GM19193 (cell line): ENCODE results near the gene OR2F2.

Experiments used
- POLR2A ChIP-seq: IDR thresholded peaks from 4 replicates; pipeline ENCODE4 v1.6.1; 2011; ENCODE audit not compliant: insufficient read depth, insufficient read length; ENCODE audit errors: extremely low read depth

Gene OR2F2, protein sequence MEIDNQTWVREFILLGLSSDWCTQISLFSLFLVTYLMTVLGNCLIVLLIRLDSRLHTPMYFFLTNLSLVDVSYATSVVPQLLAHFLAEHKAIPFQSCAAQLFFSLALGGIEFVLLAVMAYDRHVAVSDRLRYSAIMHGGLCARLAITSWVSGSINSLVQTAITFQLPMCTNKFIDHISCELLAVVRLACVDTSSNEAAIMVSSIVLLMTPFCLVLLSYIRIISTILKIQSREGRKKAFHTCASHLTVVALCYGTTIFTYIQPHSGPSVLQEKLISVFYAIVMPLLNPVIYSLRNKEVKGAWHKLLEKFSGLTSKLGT

DNA sequence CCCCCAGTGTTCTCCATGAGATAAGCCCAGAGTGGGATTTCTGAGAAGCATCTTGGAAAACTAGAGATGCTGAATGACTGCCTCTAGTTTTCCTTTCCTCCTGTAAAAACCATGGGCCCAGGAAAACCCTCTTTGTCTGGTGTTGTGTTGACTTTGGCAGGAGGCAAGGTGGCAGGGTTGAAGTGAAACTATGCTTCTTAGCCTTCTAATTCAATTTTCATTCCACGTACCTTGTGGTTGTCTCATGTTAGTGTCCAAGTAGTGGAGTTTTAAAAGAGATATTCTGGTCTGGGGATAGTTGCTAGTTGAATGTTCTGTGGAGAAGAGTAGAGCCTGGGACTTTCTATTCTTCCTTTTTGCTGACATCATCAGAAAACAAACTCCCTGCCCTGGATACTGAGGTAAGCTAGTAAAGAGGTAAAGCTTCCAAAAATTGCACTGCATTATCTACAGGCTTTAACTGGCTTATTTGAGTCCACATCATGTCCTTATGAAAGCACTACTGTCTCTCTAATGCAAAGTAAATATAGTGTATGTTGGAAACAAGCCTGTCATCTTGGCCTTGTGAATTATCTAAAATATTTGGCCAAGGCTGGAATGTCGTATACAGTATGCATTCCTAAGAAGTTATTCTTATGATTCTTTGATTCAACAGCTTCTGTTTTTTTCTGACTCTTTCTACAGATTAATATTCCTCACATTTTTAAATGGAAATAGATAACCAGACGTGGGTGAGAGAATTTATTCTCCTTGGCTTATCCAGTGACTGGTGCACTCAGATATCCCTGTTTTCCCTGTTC is at the start of gene OR2F2:
TSS of gene OR2F2 (plus strand) at position 708 of the 800 bp plus-strand sequence. CDS start at position 708, 0 bp downstream.
- no peak for TF ChIP-seq POLR2A

DNA sequence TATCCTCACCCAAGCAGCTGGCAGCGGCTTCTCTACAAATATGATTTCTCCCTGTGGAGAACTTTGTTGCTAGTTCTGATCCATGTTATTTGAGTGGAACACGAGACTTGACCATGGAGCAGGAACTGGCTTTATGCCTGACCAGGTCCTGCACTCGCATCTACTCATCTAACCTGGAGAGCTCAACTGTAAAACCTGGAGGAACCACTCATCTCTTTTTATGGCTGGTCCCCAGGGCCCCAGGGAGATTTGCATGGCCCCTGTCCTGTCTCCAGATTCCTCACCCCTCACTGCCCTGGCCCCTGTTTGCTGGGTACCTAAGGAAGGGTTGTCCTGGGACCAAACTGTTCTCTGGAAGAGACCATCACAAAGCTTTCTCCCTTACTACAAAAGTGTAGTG is 49.1 kb upstream of the OR2F2 start:
- TF ChIP-seq POLR2A = no peak

DNA sequence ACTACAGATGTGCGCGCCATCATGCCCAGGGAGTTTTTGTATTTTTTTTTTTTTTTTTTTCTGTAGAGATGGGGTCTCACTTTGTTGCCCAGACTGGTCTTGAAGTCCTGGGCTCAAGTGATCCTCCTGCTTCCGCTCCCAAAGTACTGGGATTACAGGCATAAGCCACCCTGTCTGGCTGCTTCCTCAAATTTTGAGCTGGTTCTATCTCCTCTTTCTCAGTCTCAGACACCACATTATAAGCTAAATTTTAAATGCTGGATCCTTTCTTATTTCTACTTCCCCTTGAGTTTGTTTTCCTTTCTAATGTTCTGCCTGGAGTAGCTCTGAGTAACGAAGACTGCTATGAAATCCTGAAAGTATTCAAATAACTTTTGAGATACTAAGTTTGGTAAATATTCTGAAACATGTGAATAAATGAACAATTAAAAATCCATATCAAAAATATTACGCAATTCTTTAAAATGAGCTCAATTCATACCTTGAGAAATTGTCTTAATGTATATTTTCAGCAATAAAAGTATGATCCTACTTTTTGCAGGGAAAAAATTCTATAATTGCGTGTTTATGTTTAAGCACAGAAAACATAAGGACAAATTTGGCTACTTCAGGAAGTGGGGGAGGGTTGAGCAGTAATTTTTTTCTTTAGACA is 48.1 kb upstream of the OR2F2 start:
- TF ChIP-seq POLR2A = no peak

DNA sequence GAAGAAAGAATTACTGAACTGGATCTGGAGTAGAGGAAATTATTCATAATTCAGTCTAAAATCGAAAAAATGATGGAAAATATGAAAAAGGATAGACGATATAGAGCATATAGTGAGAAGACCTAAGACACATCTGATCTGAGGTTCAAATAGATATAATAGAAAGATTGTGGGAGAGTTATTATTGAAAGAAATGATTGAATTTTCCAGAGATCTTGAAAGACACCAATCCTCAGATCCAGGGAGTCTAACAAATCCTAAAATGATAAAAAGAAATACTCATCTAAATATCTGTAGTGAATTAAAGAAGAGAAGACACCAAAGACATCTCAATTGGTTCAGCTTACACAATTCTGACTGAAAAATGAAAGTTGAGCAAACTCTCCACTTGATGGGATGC is 46.0 kb upstream of the OR2F2 start:
- TF ChIP-seq POLR2A = no peak

DNA sequence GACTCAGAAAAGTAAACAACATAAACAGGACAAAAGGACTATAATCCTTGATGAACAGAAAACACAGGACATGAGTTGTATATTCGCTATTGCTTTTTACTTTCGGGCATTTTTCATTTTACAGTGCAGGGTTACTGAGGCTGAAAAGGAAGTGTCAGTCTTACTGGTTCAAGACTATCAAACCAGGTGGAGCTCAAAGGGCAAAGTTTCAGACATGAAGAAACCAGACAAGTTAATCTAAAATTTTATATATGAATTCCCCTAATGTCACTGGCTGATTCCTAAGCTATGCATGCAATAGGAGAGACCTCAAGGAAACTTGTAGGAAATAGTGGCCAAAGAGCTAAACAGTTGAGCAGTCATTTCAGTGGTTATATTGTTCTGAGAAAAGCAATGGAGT is 44.5 kb upstream of the OR2F2 start:
- TF ChIP-seq POLR2A = no peak

DNA sequence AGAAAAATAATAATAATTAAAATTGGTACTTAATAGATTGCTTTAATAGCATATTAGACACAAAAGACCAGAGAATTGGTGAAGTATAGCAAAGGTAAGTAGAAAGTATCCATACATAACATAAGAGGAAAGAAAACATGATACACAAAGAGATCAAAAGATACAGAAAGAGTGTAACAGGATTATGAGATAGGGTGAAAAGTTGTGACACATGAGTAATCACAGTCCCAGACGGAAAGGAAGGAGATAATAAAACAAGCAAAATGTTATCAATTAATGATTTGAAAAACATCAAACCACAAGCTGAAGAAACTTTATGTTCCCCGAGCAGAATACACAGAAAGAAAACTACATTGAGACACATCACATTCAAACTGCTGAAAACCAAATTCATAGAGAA is 43.6 kb upstream of the OR2F2 start:
- no peak for TF ChIP-seq POLR2A

DNA sequence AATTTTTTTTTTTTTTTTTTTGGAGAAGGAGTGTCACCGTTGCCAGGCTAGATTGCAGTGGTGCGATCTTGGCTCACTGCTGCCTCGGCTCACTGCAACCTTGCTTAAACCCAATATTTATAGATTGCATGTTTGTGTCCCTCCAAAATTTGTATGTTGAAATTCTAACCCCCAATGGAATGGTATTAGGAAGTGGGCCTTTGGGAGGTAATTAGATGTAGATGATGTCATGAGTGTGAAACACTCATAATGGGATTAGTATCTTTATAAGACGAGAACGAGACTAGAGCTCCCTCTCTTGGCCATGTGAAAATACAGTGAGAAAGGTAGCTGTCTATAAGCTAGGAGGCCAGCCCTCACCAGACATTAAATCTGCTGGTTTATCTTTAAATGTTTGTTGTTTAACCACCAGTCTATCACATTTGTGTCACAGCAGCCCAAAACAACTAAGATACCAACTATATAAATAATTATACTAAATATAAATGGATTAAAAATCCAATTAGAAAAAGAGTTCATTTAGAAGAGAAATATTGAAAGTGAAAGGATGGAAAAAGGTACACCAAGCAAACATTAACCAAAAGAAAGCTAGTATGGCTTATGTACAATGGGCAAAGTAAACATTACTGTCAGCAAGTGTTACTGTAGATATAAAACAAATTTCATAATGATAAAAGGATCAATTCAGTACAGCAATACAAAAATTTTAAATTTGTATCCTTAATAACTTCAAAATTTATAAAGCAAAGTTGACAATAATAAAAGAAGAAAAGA is 42.3 kb upstream of the OR2F2 start:
- no peak for TF ChIP-seq POLR2A

DNA sequence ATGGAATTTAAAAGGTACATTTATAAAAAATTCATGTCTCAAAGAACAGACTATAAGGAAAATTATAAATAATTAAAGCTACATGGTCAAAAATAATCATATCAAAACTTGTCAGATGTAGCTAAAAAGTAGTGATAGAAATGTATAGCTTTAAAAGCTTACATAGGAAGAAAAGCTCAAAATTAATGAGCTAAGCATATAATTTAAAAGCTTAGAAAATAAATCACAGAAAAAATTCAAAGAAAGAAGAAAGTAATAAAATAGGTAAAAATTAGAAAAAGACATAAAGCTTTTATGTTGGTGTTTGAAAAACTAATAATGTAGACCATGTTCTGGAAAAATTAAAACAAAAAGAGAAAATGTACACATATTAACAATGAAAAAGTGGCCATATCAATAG is 38.4 kb upstream of the OR2F2 start:
- no peak for TF ChIP-seq POLR2A

DNA sequence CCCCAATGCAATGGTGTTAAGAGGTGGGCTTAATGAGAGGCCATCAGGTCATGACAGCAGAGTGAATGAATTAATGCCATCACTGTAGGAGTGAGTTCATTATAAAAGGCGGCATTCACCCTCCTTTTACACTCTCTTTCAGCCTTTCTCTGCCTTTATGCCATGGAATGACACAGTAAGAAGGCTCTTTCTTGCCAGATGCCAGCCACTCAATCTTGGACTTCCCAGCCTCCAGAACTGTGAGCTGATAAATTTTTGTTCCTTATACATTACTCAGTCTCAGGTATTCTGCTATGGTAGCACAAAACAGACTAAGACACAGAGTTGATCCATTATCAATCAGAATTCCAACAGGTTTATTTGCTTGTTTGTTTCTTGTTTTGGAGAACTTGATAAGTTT is 36.2 kb upstream of the OR2F2 start:
- no peak for TF ChIP-seq POLR2A

DNA sequence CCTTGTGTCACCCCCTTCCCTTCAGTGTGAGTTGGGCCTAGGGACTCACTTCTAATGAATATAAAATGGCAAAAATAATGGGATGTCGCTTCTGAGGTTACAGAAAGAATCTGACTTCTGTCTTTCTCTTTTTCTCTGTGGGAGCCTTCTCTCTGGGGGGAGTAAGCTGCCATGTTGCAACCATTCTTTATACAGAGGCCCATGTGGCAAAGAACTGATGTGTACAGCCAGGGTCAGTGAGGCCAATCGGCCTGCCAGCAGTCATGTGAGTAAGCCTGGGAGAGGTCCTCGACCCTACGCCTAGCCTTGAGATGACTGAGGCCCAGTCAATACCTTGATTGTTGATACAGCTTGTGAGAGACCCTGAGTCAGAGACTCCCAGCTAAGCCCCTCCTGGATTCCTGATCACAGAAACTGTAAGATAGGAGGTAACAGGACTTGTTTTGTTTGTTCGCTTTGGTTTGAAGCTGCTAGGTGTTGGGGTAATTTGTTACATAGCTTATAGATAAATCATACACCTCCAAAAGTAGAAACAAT is 34.7 kb upstream of the OR2F2 start:
- no peak for TF ChIP-seq POLR2A

DNA sequence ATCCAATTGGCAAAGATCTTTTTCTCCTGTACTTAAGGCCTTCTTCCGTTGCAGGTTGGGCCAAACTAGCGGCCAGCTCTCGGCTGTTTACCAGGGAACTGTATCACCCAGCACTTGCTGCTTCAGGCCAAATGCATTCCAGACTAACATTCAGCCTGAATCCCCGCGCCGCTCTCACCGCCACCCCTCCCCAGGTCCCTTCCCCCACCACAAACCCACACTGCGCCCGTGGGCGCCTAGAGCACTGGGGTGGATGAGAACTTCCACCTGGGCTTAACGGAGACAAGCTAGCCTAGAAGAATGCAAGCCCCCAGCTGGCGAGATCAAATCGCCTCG is 33.7 kb upstream of the OR2F2 start:
- no peak for TF ChIP-seq POLR2A

DNA sequence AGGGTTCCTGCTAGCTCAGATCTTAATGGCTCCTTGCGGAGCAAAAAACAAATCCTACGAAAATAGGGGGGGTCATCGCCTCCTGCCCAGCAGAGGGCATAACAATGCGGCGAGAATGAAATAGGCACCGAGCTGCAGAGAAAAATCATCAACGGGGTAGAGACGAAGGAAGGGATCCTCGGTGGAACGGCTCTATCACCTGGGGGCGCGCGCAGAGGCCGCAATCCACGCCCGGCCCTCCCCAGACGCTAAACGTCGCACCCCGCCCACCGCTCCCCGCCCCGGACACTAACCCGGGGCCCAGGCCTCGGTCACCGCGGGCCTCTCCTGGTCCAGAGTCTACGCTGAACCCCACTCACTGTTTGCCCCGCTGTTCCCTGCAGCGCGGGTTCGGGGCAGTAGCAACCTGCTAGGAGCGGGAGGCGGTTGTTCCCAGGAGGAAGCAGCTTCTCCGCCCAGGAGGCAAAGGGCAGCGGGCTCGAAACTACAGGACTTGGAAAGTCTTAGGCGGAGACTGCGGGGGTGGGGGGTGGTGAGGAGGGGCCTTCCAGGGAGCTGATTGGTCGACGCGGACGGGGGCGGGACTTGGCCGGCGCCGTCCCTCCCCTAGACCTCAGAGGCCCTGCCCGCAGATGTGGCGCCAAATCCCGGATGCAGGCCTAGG is 33.2 kb upstream of the OR2F2 start, which contains the start of gene TCAF1:
TSS of gene TCAF1 (minus strand) at position 509 of the 664 bp plus-strand sequence. CDS start 25,568 bp downstream, outside the sequence.
- TF ChIP-seq POLR2A = peak; percentile 67

DNA sequence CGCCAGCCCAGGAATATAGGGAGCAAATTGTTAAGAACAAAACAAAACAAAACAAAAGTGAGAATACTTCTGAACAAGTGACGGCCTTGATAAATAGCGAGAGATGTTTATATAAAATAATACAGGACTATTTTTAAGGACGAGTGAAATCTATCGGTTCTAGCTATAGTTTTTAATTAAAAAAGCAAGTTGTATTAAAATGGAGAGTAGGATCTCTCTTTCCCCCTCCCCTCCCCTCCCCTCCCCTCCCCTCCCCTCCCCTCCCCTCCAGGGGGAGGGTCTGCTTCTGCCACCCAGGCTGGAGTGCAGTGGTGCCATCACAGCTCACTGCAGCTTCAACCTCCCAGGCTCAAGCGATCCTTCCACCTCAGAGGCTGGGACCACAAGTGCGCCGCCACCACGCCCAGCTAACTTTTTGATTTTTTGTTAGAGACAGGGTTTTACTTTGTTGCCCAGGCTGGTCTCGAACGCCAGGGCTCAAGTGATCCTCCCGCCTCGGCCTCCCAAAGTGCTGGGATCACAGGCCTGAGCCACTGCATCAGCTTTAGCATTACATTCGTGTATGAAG is 32.6 kb upstream of the OR2F2 start:
- no peak for TF ChIP-seq POLR2A

DNA sequence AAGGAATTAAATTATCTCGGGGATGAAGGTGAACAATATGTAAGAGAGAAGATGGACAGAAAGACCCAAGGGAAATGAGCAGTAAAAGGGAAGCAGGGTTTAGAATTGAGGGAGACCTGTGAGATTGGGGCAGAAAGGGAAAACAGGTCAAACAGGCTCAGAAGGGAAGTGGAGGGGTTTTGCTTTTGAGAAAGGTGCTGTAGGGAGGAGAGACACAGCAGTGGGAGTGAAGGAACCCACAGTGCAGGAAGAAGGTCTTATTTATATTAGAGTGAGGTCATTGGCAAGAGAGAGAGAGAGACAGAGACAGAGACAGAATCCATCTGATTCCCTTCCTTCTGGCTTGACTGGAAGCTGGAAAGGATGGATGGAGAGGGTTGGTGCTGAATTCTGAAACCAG is 29.5 kb upstream of the OR2F2 start:
- TF ChIP-seq POLR2A = no peak

DNA sequence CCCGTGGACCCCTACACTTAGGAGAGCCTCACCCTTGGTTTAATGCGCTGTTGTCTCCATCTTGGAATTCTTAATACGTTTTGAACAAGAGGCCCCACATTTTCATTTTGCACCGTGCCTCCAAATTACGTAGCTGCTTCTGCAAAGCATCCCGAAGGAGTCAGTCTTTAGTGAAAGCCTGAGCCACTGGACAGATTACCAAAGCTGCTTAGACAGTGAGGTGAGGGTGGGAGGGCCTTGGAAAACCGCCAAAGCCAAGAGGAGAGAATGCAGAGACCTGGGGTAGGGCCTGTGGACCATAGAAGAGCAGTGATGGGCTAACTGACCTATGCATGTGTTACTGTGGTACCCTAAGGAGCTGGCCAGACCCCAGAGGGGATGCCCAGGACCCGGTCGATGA is 28.9 kb upstream of the OR2F2 start:
- TF ChIP-seq POLR2A = no peak

DNA sequence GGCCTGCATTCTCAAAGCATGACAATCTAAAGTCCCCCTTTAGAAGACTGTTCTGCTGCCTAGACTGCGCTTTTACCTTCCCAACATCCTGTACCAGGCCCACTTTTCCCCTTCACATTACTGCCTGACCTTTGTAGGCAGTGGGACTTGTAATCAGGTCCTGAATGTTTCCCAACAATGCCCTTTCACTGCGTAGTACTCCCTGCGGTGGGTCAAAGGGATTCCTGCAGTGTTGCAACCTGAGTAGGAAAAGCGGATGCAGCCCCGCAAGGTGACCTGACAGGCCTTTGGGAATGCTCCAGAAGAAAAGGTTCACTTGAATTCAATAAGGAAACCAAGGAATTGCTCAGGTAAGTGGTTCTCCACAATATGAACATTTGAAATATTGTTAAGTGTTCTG is 28.1 kb upstream of the OR2F2 start:
- no peak for TF ChIP-seq POLR2A
